ENCODE data around the gene FES.
"Not testable (repeated sequence)": the region's sequence is repeated elsewhere in the genome, so short reads cannot be mapped to it uniquely, and the experiment has no call there.

FES gene

GRCh38 chr15:90862487-90862886 is 21.8 kb upstream of the FES start:
- no peak for DNase-seq (ENCODE audit: low spot score)

GRCh38 chr15:90862964-90863778 is 21.1 kb upstream of the FES start:
- DNase-seq (ENCODE audit: low spot score) = no peak

- no peak for DNase-seq (ENCODE audit: low spot score)
Measured at GRCh38 chr15:90863987-90864386, 20.3 kb upstream of the FES start.

- DNase-seq (ENCODE audit: low spot score) = no peak
Measured at GRCh38 chr15:90864507-90864906, 19.8 kb upstream of the FES start.

- DNase-seq (ENCODE audit: low spot score) = no peak
Measured at GRCh38 chr15:90865702-90866101, 18.6 kb upstream of the FES start.

- DNase-seq (ENCODE audit: low spot score) = no peak
Measured at GRCh38 chr15:90866161-90866715, 18.1 kb upstream of the FES start.

DNA sequence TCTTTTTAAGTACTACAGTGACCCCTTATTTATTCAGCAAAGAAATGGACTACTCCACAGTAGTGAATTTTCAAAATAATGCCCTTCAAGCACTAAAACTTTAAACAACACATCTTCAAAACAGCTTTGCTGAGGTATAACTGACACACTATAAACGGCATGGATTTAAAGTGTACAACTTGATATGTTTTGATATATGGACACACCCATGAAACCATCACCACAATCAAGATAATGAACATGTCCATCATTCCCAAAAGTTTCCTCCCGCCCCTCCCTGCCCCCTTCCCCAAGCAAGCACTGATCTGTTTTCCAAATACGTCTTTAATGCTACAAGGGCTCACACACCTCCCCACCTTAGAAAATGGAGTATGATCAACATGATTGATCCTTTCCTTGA is 17.5 kb upstream of the FES start:
- no peak for DNase-seq (ENCODE audit: low spot score)

DNA sequence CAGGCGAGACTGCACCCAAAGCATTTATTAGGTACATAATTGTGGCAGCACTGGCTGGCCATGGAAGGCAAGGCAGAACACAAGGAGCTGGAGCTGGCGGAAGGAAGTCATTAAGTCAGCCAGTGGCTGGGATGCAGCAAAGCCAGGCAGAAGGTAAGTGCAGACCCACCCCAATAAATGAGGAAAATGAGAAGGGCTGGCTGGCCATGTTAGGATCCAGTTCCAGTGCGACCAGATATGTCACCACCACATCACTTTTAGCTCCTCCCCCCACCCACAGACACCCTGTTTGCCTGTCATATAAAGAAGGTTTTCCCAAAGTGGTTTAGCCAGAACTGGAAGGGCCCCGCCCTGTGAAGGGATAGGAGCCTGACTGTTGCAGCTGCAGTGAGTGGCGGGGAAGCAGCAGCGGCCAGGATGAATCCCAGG is 16.0 kb upstream of the FES start, which contains the start of gene FURIN:
TSS of gene FURIN (plus strand) at position 328 of the 429 bp plus-strand sequence. CDS start 7,153 bp downstream, outside the sequence.
- no peak for DNase-seq (ENCODE audit: low spot score)

GRCh38 chr15:90869140-90869541 is 15.2 kb upstream of the FES start:
- no peak for DNase-seq (ENCODE audit: low spot score)

- DNase-seq (ENCODE audit: low spot score) = peak; percentile 43
Measured at GRCh38 chr15:90869601-90870353, 14.5 kb upstream of the FES start.

- peak; percentile 55 for DNase-seq (ENCODE audit: low spot score)
Measured at GRCh38 chr15:90870354-90871138, 13.8 kb upstream of the FES start.

DNA sequence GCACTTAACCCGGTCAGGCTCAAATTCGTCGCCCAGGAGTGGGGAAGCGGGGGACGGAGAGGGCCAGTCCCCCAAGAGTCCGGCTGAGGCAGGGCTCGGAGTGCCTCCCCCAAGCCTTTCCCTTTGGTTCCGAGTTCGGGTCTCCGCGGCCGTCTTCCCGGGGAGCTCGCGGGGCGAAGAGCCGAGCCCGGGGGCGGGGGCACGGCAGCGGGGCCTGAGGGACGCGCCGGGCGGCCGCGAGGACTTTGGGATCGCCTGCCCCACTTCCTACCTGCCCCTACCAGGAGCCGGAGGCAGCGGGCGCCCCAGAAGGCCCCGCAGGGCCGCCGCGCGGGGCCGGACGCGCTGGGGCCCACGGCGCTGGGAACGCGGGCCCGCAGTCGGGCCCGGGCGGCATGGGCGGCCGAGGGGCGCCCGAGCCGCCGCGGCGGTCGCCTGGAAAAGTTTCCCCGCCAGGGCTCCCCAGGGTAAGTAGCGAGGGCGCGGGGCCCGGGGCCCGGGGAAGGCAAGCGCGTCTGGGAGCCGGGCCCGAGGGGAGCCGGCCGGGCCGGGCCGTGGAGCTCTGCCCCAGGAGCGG is 13.1 kb upstream of the FES start:
- DNase-seq (ENCODE audit: low spot score) = no peak

- DNase-seq (ENCODE audit: low spot score) = peak; percentile 77
Measured at GRCh38 chr15:90871716-90872485, 12.4 kb upstream of the FES start.

DNA sequence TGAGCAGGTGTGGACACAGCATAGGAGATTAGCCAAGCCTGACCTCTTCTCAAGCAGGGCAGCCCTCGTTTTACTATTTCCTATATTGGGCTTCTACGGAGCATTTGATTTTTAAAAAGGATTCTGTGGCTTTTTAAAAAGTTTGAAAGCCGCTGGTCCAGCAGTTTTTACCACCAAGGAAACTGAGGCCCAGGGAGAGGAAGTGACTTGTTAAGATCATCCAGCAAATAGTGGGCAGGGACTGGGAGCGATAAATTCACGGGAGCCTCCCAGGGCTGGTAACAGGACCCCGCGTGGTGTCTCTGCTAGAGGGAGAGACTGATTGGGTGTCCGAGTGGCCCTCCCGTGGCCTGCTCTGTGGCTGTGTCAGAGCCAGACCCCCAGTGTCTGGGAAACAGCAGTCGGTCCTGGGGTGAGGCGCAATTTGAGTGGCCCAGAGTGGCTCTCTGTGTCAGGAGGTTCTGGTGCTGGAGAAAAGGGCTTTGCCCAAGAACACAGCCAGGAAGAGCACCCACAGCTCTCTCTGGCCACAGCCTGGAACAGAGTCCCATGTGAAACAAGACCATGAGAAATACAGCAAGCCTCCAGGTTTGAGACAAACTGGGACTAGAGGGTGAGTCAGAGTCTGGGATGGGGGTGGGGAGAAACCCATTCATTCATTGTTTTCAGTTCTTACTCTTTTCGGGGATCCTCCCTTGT is 11.7 kb upstream of the FES start:
- no peak for DNase-seq (ENCODE audit: low spot score)

DNA sequence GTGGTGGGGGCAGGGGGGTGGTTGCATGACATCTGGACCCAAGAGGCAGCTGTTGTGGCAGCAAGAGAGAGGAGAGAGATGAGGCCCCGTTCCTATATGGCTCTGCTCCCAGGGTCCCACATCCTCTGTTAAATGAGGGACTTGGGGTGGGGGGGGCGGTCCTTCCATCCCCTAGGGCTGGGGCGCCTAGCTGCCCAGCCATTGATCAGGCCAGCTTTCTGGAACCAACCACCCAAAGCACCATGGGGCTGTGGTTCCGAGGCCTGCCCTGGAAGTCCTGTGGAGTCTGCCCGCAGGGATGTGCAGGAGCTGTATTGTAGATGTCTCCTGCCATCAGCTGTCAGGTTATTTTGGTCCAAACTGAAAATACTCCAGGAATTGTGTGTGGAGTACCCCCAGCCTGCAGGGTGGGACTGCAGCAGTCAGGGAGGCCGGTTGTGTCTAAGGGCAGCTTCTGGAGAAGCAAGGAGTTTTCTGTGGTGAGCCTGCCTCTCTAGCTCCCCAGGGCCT is 10.8 kb upstream of the FES start:
- DNase-seq (ENCODE audit: low spot score) = no peak

- no peak for DNase-seq (ENCODE audit: low spot score)
Measured at GRCh38 chr15:90873998-90874605, 10.2 kb upstream of the FES start.

DNA sequence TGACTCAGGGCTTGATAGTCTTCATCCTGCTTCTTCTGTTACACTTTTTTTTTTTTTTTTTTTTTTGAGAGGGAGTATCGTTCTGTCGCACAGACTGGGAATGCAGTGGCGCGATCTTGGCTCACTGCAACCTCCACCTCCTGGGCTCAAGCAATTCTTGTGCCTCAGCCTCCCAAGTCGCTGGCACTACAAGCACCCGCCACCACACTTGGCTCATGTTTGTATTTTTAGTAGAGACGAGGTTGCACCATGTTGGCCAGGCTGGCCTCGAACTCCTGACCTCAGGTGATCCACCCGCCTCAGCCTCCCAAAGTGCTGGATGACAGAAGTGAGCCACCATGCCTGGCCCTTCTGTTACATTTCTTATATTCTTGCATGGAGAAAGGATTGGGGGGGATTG is 9.3 kb upstream of the FES start:
- DNase-seq (ENCODE audit: low spot score) = not testable (repeated sequence)

DNA sequence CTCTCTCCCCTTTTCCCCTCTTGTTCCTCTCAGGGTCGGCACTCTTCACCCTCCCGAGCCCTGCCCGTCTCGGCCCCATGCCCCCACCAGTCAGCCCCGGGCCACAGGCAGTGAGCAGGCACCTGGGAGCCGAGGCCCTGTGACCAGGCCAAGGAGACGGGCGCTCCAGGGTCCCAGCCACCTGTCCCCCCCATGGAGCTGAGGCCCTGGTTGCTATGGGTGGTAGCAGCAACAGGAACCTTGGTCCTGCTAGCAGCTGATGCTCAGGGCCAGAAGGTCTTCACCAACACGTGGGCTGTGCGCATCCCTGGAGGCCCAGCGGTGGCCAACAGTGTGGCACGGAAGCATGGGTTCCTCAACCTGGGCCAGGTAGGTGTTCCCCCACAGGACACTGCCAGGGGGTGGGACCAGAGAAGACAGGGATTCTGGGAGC is 8.7 kb upstream of the FES start:
- DNase-seq (ENCODE audit: low spot score) = no peak

GRCh38 chr15:90876046-90876445 is 8.3 kb upstream of the FES start:
- no peak for DNase-seq (ENCODE audit: low spot score)

Measured in hematopoietic multipotent progenitor cell treated with erythropoietin and hydrocortisone succinate and interleukin-3 and kit ligand, for 17 days (in vitro differentiated cells).